GM21786 (cell line): ENCODE data around the gene RTRAF.

Source experiments
- ATAC-seq: cut with Tn5 transposase; IDR thresholded peaks from one replicate; pipeline ENCODE4 v1.9.1; 2021; ENCODE audit not compliant: unreplicated experiment

Gene RTRAF

DNA sequence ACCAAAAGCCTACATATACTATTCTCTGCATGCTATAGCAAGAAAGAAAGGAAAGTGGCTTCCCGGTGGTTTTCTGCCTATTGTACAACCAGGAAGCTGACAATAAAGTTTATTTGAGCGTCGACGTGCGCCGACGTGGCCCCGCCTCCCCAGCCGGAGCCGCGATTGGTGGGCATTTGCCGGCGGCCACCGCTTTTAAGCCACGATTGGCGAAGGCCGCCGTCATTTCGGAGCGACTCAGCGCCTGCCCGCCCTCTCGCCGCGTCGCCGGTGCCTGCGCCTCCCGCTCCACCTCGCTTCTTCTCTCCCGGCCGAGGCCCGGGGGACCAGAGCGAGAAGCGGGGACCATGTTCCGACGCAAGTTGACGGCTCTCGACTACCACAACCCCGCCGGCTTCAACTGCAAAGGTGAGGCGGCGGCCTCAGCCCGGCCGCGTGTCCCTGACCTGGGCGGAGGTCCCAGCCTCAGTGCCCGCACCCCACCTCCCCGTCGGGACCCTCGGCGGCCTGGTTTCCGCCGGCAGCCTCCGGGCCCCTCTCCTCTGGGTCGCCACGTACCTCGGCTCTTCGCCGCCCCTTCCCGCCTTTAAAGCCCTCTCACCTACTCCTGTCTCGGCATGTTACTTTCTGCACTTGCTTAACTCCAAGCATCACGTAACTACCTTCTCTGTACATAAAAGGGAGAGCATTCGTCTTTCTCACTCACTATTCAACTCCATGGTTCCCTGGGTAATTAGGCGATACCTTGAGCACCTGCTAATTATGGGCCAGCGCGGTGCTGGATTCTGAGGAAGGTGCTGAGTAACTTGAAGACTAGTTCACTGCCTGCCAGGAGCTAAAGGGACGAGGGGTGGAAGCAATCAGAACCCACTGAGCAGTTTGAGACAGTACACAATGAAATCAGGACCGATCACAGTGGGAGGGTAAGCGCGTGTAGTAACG is at the start of gene RTRAF:
Gene RTRAF (plus strand): TSS at position 254 of the 942 bp plus-strand sequence. CDS start 94 bp downstream, at position 348.
- peak; percentile 92 for ATAC-seq

DNA sequence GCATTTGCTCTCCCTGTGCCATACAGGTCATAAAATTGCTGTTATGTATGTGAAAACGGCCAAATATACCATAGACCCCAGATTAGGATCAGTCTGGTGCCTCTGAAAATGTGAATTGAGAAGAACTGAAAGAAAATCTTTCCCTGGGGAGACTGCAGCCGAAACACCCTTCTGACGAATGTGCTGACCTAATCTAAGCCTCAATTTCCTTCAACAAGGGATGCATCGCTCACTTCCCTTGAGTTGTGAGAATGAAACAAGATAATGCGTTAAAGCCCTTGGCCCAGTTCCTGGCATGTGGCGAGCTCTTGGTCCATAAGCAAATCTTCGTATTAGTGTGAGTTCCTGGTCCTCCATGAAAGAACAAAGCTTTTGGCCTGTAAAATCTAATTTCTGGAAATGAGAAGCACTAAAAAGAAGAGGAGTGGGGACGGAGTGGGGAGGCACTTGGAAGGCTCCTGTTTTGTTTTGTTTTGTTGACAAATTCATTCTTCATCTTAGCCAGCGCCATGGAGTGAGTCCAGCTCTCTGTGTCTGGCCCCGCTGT is 49.5 kb upstream of the RTRAF start:
- peak; percentile 61 for ATAC-seq

DNA sequence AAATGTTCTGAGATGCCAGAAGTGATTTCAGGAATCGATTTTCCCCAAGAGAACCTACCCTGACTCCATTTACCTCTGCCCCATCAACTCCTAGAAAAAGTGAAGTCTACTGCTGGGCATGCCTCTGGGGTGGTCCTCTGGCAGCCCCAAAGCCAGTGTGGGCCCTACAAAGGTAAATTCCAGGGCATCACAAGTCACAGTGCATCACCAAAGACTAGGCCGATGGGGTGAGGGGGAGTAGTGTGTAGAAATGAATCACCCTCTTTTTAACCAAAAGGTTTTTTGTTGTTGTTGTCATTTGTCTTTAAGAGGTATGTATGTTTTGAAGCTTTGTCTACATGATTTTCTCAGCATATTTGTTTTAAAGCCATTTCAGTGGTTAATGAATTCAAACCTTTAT is 46.4 kb upstream of the RTRAF start:
- ATAC-seq: no peak

DNA sequence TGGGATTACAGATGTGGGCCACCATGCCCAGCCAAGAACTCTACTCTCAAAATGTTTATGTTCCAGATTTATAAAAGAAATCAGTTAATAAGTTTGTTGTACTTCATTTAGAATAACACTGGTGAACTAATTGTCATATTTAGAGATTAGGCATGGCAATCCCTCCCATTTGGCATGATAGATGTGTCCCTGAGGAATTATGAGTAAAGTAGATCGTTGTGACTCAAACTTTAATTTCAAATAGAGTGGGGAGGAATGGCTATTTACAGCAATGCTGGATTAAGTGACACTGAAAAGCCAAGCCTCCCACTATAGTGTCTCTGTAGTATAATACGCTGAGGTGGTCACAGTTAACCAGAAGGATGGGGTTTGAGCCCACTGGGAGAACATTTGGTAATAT is 39.3 kb upstream of the RTRAF start:
- no peak for ATAC-seq

DNA sequence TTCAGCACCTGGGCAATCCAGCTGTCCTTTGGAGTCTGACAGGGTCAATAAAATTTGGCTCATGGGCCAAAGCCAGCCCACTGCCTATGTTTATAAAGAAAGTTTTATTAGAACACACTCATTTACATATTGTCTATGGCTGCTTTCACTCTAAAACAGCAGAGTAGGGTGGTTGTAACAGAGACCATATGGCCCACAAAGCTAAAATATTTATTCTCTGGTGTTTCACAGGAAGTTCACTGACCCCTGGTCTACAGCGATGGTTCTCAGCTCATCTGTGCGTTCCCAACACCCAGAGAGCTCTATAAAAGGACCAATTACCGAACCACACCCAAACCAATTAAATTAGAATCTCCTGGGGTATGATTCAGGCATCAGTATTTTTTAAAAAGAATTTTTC is 37.7 kb upstream of the RTRAF start:
- ATAC-seq: no peak

DNA sequence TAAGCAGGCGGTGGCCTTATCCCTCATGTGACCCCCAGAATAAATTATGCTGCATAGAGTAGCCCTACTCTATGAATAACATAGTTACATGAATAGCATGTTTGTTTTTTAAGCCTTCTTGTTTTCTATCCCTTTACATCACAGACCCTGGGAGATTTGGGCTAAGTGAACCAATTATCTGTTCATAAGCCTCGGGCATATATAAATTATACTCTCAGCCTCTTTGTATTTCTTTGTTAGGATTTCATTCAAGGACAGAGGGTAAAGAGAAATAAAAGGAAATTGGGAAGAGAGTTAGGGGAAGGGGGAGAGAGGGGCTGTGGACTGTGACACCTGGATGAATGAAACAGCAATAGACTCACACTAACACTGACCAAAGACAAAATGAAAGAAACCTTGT is 35.3 kb upstream of the RTRAF start:
- ATAC-seq: no peak

DNA sequence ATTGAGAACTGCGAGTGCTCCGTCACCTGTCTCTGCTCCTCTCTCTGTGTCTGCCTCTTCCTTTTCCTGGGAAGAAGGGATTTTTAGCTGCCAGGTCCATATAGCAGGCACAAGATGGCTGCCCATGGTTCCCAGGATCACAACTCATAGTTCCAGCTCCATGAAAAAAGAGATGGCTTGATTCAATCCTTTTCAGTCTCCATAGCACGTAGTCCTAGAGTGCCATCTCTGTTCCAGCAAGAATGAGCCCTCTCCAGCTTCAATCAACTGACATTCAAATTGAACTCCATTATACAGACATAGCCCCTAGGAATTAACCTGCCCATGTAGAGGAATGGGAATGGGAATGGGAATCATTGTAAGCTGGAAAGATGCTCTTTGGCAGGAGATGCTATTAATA is 34.7 kb upstream of the RTRAF start:
- no peak for ATAC-seq

DNA sequence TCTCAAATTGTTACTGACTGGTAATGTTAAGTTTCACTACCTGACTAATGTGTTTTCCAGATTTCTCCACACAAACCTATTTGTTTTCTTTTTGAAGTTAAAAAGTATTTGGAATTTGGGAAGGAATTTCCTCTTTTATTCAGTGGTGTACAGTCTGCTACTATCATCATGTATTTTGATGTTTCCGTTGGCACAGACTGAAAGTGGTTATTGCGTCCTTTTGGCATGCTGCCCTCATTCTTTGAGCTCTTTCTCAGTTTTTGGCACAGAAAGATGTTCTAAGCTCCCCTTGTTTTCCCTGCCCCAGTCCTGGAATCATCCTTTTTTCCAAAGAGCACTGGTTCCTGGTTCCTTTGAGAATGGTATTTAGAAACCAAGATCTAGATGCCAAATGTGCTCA is 31.4 kb upstream of the RTRAF start:
- no peak for ATAC-seq

DNA sequence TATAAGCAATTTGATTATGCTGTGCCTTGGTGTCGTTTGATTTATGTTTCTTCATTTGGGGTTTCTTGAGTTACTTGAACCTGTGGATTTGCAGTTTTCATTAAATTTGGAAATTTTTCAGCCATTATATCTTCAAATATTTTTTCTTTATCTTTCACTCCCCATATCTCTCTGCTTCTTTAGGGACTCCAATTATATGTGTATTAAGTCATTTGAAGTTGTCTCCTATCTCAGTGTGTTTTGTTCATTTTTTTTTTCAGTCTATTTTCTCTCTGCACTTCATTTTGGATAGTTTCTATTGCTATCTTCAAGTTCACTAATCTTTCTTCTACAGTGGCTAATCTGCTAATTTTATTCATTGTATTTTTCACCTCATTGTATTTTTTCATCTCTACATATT is 29.4 kb upstream of the RTRAF start:
- no peak for ATAC-seq

DNA sequence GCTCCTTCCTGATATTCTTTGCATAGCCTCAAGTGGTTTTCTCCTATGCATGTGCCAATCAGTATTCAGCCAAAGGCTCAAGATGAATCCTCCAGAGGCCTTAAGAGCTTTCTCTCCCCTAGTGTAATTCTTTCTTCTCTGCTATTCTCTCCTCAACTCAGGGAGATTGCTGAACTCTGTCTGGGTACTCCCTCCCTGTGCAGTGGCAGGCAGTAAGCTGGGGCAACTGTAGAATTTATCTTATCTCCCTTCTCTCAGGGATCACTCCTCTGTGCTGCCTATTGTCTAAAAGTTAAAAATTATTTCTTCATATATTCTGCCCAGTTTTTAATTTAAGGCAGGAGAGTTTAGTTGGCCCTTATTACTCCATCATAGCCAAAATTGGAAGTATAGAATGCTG is 28.5 kb upstream of the RTRAF start:
- no peak for ATAC-seq

DNA sequence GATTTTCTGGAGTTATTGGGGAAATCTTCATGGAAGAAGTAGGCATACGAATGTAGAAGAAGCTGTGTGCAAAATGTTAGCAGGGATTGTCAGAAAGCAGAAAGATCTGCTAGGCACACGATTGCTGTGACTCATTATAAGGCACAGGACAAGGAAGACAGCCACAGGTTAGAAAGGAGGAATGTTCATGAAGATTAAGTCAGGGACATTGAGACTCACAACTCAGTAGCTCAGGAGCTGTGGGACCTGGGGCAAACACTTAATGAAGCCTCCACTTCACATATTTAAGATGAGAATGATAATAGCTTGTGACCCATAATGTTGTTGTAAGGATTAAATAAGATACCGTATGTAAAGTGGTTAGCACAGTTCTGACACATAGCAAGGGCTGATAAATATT is 26.6 kb upstream of the RTRAF start:
- no peak for ATAC-seq

DNA sequence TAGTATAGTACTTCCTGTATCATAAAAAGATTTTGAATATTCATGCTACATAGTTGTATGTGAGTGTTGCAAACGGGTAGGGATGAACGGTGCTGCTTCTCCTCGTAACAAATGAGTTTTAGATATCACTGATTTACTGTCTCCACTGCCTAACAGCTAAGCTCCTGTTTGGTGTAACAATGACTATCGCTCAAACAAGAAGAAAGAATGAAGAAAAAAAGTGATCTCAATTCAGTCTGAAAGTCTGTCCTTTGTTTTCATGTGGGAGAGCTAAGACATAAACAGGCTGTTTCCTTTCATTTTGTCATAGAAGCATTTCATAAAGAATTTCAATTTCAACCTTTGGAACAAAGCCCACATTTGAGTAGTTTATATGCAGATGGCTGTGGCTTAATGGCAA is 26.1 kb upstream of the RTRAF start:
- no peak for ATAC-seq

DNA sequence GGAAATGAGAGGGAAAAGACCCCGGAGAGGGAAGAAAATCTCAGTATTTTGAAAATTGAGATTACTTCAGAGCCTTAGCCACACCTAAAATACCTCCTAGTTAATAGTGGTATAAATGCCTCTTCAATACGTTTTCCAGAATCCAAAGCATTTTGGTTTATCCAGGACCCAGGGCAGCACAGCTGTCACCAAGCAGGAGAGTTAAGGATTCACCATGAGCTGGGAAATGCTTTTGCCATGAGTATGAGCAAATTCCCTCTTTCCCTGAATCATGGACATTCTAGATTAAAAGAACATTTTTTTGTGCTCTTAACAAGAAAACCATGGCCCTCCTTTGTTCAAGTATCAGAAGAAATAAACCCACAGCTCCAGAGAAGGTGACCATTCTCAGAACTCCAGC is 21.8 kb upstream of the RTRAF start:
- ATAC-seq: no peak

DNA sequence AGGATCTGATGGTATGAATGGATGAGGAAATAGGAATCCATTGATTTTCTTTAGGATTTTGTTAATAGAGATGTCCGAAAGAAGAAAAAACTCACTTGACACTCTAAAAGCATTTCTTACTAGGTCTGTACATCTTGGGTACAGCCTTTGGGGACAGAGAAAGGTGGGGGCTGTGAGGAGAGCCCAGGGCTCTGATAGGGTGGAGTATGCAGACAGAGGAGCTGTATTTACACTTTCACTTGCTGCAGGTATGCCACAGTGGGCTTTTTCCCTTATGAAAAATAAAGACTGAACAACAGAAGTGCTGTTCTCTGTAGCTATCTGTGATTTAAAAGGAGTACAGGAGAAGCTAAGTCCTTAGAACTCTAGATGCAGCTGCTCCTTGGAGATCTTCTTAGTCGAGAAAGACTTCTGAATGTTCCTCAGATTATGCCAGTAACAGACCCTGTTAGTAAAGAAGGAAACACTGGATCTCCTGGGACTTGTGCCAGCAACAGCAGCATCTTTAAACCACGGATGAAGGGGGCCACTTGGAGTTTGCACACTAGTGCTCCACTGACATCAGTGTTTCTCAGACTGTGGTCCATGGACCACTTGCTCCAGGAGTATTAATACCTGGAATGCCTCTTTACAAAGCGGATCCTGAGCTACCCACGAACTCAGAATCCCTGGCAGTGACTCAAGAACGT is 19.4 kb upstream of the RTRAF start:
- ATAC-seq: no peak

DNA sequence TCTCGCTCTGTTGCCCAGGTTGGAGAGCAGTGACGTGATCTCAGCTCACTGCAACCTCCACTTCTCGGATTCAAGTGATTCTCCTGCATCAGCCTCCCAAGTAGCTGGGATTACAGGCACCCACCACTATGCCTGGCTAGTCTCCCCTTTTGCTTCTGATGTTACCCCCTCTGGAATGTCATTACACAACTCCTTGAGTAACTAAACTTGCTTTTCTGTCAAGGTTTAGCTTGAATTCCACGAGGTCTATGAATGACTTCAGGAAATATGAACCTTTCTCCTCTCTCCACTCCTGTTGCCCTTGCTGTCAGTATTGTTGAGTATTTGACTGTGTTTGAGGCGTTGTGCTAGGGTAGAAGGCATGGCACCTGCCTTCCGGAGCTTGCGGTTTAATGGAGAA is 16.8 kb upstream of the RTRAF start:
- no peak for ATAC-seq

DNA sequence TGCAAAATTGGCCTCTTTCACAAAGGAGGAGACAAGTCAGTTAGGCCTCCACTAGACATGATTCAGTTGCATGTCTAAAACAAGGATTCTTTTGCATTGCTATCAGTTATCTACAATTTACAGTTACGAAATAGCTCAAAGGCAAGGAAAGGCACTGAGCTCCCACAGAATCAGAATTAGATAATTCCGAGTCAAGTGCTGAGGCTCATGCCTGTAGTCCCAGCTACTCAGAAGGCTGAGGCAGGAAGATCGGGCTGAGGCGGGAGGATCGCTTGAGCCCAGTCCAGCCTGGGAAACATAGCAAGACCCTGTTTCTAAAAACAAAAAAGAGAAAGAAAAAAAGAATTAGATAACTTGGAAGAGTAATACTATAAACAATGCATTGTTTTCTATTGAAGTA is 12.3 kb upstream of the RTRAF start:
- ATAC-seq: no peak

DNA sequence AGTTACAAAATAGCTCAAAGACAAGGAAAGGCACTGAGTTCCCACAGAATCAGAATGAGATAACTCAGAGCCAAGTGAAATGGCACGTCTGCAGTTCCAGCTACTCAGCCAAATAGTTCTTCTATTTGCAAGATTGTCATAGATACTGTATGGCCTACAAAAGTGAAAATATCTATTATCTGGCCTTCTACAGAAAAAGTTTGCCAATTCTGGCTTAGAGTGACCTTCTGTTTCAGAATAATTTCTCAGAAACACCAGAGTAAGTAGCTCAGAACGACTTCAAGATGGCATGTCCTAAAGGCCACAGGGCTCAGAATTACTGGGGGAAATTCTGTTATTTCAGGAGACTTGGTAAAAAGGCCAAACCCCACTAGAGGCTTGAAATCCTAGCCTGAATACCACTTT is 10.7 kb upstream of the RTRAF start:
- no peak for ATAC-seq

DNA sequence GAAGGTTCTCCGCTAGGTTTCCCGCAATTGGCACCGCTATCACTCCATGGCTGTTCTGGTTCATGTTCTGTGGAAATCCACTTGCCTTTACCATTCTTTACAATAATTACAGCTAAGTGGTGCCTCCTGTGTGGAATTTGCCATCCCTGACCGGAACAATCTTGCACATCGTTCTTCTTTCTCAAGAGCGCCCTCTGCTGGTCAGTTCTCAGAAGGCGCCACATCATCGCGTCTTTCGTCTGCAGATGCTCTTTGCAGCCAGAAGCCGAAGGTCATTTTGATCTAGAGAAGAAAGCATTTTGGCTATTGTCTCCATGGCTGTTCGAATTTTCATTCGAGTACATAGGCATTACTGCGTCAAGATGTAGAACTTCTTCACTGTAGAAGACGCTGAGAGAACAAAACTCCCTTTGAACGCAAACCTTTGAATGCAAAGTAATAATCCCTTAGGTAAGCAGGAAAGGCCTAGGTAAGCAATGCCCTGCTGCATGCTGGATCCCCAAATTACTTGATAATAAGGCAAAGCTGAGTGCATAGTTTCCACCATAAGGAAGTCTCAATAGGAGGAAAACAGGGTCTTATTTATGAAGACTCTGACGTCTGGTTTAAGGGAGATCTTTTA is 10.1 kb upstream of the RTRAF start:
- peak; percentile 74 for ATAC-seq

DNA sequence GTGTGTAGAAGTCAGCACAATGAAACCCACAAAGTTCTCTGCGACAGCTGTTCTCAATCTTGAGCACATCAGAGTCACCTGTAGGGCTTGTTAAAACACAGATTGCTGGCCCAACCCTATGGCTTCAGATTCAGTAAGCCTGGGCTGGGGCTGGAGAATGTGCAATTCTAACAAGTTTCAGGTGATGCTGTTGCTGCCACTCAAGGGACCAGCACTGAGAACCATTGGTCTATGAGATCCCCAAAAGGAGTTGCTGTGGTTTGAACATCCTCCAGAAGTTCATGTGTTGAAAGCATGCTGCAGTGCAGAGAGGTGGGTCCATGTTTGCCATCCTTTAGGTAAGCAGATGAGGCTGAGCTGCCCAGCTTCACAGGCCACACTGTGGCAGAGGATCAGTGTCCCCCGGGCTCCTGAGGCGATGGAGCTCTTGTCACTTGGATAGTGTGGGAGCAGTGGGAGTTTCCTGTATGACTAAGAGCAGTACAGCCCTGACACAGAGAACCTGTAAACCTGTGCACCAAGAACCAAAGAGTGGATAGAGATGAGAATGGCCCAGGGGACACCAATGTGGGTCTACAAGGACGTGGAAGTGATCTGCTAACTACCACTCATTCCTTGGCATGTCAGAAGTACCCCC is 8.0 kb upstream of the RTRAF start:
- ATAC-seq: peak; percentile 41

DNA sequence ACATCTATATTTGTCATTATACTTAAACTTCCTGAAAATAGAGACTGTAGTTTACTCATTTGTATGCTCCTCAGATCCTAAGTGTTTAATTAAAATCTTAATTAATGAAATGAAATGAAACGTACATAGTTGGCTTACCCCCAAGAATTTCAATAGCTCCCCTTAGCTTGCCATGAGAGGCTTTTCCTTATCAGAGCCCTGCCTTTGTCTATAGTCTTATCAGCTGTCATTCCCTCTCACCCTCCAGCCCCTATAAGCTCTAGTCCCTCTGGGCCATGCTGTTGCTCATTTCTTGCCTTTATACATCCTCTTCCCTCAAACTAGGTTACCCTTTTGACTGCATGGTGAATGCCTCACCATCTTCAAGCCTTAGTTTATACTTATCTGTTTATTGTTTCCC is 1.1 kb upstream of the RTRAF start:
- ATAC-seq: no peak

DNA sequence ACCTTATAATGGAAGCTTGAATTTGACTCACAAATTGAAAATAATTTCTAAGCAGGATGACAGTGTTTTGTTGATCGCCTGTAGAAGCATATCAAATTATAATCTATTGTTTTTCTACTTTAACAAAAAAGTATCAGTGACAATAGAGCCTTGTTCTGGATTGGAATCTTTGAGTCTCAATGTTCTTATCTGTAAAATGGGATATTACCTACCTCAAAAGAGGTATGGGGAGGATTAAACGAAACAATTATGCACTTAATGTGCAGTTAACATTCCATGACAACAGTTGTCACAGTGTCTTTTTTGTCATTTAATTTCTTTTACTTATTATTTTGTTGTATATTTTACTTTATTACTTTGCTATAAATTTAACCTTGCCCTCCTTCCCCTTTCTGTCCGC is 1.1 kb downstream of the RTRAF start:
- ATAC-seq: no peak
